Prostate gland (tissue), 2 donors: ENCODE data around the gene EBLN2.

ENCODE experiments used
- POLR2A ChIP-seq: fragments of 450-650 bp; IDR thresholded peaks from one replicate; pipeline ENCODE4 v1.6.1; 2016; ENCODE audit warnings: antibody characterized with exemption, mild to moderate bottlenecking
- POLR2AphosphoS5 ChIP-seq: sonication (generic); formaldehyde crosslinking; IDR thresholded peaks from one replicate; pipeline ENCODE4 v1.6.1; 2017; ENCODE audit warnings: antibody characterized with exemption
- TF ChIP-seq, protein P1 (sequence below), 4 experiments: fragments of 200-600 bp in 2 of 4; fragments of 450-650 bp in 2 of 4; sonication (generic) in 2 of 4; IDR thresholded peaks; 1 replicate in 3 of 4; 2 replicates in 1 of 4; pipeline ENCODE4 v1.5.1; 2016 to 2019; ENCODE audit warnings: antibody characterized with exemption in 4 of 4, mild to moderate bottlenecking in 2 of 4, moderate library complexity in 2 of 4

DNA sequence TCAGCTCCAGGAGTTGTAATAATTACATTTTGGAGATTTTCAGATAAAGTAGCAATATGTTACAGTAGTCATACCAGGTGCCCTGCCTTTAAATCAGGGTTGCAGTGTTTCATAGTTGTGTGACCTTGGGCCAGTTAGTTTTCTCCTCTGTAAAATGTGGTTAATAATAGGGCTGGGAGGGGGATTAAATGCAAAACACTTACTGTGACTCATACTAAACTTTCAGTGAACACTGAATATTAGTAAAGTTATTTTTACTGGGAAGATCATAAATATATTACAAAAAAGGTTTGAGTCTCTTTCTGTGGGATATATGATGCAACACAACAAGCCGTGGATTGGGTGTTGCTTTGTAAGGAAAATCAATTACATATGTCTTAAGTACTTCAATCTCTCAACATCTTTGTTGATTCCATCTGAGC is 1.1 kb upstream of the EBLN2 start:
- TF ChIP-seq POLR2A, result no peak
- TF ChIP-seq, protein P1, sequence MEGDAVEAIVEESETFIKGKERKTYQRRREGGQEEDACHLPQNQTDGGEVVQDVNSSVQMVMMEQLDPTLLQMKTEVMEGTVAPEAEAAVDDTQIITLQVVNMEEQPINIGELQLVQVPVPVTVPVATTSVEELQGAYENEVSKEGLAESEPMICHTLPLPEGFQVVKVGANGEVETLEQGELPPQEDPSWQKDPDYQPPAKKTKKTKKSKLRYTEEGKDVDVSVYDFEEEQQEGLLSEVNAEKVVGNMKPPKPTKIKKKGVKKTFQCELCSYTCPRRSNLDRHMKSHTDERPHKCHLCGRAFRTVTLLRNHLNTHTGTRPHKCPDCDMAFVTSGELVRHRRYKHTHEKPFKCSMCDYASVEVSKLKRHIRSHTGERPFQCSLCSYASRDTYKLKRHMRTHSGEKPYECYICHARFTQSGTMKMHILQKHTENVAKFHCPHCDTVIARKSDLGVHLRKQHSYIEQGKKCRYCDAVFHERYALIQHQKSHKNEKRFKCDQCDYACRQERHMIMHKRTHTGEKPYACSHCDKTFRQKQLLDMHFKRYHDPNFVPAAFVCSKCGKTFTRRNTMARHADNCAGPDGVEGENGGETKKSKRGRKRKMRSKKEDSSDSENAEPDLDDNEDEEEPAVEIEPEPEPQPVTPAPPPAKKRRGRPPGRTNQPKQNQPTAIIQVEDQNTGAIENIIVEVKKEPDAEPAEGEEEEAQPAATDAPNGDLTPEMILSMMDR (IDR thresholded peaks at IDR 0.05), result no peak
- TF ChIP-seq POLR2AphosphoS5, result no peak
